ENCODE results near the gene RBM5.

The RBM5 gene

DNA sequence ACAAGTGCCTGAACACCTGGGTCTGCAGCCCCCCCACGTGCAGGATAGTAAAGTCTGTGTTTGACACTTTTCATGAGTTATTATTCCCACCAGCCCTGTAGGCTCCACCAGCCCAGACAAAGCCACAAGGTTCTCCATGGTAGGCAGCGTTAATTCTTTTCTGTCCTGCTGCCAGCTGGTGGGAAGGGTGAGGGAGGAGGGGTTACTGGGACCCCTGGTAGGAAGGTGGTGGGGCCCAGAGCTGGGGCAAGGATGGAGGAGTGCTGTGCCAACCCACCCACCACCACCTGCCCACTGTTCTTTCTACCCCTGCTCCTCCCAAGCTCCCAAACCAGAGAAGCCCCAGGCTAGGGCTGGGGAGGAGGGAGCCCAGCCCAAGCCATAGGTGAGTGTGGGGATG, 45.6 kb downstream of the RBM5 start:
- no peak for TF ChIP-seq ZNF70 (CRISPR knock-in tag; IDR thresholded peaks at IDR 0.05)
- no peak for TF ChIP-seq OSR1 (CRISPR knock-in tag; IDR thresholded peaks at IDR 0.05)
- TF ChIP-seq, protein P1, sequence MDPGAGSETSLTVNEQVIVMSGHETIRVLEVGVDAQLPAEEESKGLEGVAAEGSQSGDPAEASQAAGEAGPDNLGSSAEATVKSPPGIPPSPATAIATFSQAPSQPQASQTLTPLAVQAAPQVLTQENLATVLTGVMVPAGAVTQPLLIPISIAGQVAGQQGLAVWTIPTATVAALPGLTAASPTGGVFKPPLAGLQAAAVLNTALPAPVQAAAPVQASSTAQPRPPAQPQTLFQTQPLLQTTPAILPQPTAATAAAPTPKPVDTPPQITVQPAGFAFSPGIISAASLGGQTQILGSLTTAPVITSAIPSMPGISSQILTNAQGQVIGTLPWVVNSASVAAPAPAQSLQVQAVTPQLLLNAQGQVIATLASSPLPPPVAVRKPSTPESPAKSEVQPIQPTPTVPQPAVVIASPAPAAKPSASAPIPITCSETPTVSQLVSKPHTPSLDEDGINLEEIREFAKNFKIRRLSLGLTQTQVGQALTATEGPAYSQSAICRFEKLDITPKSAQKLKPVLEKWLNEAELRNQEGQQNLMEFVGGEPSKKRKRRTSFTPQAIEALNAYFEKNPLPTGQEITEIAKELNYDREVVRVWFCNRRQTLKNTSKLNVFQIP (CRISPR knock-in tag; IDR thresholded peaks at IDR 0.05; ENCODE audit: borderline replicate concordance, low read depth), result no peak
- TF ChIP-seq, protein P2, sequence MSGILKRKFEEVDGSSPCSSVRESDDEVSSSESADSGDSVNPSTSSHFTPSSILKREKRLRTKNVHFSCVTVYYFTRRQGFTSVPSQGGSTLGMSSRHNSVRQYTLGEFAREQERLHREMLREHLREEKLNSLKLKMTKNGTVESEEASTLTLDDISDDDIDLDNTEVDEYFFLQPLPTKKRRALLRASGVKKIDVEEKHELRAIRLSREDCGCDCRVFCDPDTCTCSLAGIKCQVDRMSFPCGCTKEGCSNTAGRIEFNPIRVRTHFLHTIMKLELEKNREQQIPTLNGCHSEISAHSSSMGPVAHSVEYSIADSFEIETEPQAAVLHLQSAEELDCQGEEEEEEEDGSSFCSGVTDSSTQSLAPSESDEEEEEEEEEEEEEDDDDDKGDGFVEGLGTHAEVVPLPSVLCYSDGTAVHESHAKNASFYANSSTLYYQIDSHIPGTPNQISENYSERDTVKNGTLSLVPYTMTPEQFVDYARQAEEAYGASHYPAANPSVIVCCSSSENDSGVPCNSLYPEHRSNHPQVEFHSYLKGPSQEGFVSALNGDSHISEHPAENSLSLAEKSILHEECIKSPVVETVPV (CRISPR knock-in tag; IDR thresholded peaks at IDR 0.05), result no peak
- TF ChIP-seq, protein P3, sequence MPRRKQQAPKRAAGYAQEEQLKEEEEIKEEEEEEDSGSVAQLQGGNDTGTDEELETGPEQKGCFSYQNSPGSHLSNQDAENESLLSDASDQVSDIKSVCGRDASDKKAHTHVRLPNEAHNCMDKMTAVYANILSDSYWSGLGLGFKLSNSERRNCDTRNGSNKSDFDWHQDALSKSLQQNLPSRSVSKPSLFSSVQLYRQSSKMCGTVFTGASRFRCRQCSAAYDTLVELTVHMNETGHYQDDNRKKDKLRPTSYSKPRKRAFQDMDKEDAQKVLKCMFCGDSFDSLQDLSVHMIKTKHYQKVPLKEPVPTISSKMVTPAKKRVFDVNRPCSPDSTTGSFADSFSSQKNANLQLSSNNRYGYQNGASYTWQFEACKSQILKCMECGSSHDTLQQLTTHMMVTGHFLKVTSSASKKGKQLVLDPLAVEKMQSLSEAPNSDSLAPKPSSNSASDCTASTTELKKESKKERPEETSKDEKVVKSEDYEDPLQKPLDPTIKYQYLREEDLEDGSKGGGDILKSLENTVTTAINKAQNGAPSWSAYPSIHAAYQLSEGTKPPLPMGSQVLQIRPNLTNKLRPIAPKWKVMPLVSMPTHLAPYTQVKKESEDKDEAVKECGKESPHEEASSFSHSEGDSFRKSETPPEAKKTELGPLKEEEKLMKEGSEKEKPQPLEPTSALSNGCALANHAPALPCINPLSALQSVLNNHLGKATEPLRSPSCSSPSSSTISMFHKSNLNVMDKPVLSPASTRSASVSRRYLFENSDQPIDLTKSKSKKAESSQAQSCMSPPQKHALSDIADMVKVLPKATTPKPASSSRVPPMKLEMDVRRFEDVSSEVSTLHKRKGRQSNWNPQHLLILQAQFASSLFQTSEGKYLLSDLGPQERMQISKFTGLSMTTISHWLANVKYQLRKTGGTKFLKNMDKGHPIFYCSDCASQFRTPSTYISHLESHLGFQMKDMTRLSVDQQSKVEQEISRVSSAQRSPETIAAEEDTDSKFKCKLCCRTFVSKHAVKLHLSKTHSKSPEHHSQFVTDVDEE (CRISPR knock-in tag; IDR thresholded peaks at IDR 0.05), result no peak
- no peak for TF ChIP-seq BACH2 (CRISPR knock-in tag; IDR thresholded peaks at IDR 0.05; ENCODE audit: borderline replicate concordance)
- TF ChIP-seq, protein P4, sequence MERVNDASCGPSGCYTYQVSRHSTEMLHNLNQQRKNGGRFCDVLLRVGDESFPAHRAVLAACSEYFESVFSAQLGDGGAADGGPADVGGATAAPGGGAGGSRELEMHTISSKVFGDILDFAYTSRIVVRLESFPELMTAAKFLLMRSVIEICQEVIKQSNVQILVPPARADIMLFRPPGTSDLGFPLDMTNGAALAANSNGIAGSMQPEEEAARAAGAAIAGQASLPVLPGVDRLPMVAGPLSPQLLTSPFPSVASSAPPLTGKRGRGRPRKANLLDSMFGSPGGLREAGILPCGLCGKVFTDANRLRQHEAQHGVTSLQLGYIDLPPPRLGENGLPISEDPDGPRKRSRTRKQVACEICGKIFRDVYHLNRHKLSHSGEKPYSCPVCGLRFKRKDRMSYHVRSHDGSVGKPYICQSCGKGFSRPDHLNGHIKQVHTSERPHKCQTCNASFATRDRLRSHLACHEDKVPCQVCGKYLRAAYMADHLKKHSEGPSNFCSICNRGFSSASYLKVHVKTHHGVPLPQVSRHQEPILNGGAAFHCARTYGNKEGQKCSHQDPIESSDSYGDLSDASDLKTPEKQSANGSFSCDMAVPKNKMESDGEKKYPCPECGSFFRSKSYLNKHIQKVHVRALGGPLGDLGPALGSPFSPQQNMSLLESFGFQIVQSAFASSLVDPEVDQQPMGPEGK (CRISPR knock-in tag; IDR thresholded peaks at IDR 0.05; ENCODE audit: borderline replicate concordance), result no peak
- no peak for TF ChIP-seq ESRRG (CRISPR knock-in tag; IDR thresholded peaks at IDR 0.05)
- TF ChIP-seq TCF4 (CRISPR knock-in tag; IDR thresholded peaks at IDR 0.05; ENCODE audit: borderline replicate concordance), result no peak
- no peak for TF ChIP-seq CSDC2 (CRISPR knock-in tag; IDR thresholded peaks at IDR 0.05)
- no peak for TF ChIP-seq ZC3H10 (CRISPR knock-in tag; IDR thresholded peaks at IDR 0.05)
- TF ChIP-seq ISL1 (CRISPR knock-in tag; IDR thresholded peaks at IDR 0.05), result no peak
- TF ChIP-seq ARNTL (CRISPR knock-in tag; IDR thresholded peaks at IDR 0.05; ENCODE audit: borderline replicate concordance, low read depth), result no peak
- no peak for TF ChIP-seq SNAI2 (CRISPR knock-in tag; IDR thresholded peaks at IDR 0.05)
- TF ChIP-seq ZNF565 (CRISPR knock-in tag; conservative IDR thresholded peaks at IDR 0.05; ENCODE audit: low read depth), result no peak
- no peak for TF ChIP-seq ZFP3 (CRISPR knock-in tag; IDR thresholded peaks at IDR 0.05)
- ATAC-seq, result no peak

DNA sequence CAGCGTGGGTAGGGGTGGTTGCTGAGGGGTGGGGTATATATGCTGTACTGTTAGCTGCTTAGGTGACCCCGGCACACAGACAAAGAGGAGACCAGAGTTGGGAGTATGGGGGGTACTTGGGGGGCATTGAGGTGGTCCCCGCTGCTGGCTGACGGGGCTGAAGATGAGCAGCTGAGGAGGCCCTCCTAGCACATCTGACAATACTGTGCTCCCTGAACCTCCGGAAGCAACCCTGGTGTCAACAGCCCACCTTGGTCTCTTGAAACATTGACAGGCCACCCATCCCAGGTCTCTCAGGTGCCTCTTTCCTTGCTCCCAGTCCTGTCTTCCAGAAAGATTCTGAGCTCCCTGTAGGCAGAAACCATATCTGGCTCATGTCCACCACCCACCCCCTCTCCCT, 47.2 kb downstream of the RBM5 start:
- TF ChIP-seq ZFP3 (CRISPR knock-in tag; IDR thresholded peaks at IDR 0.05) (no peak), ZNF565 (CRISPR knock-in tag; conservative IDR thresholded peaks at IDR 0.05; ENCODE audit: low read depth) (no peak), ARNTL (CRISPR knock-in tag; IDR thresholded peaks at IDR 0.05; ENCODE audit: borderline replicate concordance, low read depth) (no peak), TOX (CRISPR knock-in tag; IDR thresholded peaks at IDR 0.05; ENCODE audit: borderline replicate concordance) (no peak), RARB (CRISPR knock-in tag; IDR thresholded peaks at IDR 0.05) (no peak), ESRRG (CRISPR knock-in tag; IDR thresholded peaks at IDR 0.05) (no peak), CSDC2 (CRISPR knock-in tag; IDR thresholded peaks at IDR 0.05) (no peak), ZNF70 (CRISPR knock-in tag; IDR thresholded peaks at IDR 0.05) (no peak), BACH2 (CRISPR knock-in tag; IDR thresholded peaks at IDR 0.05; ENCODE audit: borderline replicate concordance) (no peak), ISL1 (CRISPR knock-in tag; IDR thresholded peaks at IDR 0.05) (no peak), SNAI2 (CRISPR knock-in tag; IDR thresholded peaks at IDR 0.05) (no peak), PPARA (CRISPR knock-in tag; IDR thresholded peaks at IDR 0.05; ENCODE audit: borderline replicate concordance) (no peak), TCF4 (CRISPR knock-in tag; IDR thresholded peaks at IDR 0.05; ENCODE audit: borderline replicate concordance) (no peak), ZC3H10 (CRISPR knock-in tag; IDR thresholded peaks at IDR 0.05) (no peak)
- TF ChIP-seq, protein P3 (CRISPR knock-in tag; IDR thresholded peaks at IDR 0.05), result no peak
- TF ChIP-seq, protein P1 (CRISPR knock-in tag; IDR thresholded peaks at IDR 0.05; ENCODE audit: borderline replicate concordance, low read depth), result no peak
- TF ChIP-seq, protein P4 (CRISPR knock-in tag; IDR thresholded peaks at IDR 0.05; ENCODE audit: borderline replicate concordance), result no peak
- no peak for ATAC-seq

Measured in SK-N-SH treated with all-trans-retinoic acid at 6 μM for 48 hours (cell line).